CD4-positive, alpha-beta T cell treated with Interleukin-10 for 1 hour (primary cell): ENCODE data around the gene TGM4.

ENCODE experiments used
- DNase-seq: peaks from one replicate; pipeline ENCODE4 v3.0.0-alpha.2; 2020

TGM4 gene

DNA sequence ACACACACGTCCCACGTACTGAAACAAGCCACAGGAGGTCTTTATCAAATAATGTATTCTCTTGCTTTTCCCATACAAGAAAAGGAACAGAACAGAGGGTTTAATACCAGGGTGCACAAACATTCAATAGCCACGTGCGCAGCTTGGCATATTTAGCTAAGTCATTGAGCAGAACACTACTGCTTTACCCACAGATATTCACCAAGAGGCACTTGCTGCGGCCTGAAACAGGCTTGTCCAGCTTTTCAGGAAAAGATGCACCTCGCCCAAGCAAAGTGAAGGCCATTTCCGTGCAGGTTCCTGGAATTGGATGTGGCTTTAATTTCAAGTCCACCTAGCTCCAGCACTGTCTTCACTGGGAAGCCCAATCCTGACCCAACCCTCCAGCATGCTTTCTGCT is 84.0 kb downstream of the TGM4 start:
- DNase-seq = no peak

DNA sequence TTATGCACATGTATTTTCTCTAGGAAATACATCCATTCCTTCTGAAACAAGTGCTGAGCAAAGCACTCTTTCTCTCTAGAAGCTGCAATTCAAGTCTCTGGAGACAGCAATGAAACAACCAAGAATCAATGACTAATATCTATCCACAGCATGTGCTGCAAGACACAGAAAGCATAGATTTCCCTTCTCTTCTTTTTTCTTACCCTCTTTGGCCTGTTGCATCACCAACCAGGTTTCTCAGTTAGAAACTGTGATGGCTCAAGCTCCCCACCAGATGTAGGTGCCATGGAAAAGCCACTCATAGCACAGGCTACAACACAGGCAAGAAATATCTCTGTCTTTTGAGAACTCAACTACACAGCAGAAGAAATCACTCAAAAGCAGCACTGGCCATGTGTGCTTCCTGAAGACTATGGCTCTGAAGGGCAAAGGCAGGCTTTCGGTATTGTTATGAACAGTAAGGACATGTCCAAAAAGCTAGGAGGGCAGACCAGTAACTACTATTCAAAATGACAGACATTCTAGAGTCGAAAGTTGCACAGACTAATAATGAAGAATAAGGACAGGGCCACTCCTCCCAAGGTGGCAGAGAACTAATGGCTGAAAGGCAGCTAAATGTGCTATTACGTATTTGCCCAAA is 86.1 kb downstream of the TGM4 start:
- no peak for DNase-seq

DNA sequence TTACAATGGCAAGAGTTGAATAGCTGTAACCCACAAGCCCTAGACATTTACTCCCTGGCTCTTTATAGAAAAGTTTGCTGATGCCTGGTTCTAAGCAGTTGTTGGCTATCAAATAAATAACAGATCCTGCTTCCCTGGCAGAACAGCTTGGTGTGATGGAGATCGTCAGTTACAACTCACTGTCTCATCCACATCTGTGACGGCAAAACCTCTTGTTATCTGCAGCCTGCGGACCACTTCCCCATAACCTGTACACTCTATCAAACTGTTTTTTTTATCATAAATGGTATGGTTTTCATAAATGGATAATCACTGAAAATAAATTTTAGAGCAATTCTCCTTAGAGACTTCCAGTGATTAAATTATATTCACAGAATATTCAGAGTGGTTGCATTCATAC is 87.5 kb downstream of the TGM4 start:
- no peak for DNase-seq

- no peak for DNase-seq
Measured at GRCh38 chr3:44962621-44963393, 88.4 kb downstream of the TGM4 start.

DNA sequence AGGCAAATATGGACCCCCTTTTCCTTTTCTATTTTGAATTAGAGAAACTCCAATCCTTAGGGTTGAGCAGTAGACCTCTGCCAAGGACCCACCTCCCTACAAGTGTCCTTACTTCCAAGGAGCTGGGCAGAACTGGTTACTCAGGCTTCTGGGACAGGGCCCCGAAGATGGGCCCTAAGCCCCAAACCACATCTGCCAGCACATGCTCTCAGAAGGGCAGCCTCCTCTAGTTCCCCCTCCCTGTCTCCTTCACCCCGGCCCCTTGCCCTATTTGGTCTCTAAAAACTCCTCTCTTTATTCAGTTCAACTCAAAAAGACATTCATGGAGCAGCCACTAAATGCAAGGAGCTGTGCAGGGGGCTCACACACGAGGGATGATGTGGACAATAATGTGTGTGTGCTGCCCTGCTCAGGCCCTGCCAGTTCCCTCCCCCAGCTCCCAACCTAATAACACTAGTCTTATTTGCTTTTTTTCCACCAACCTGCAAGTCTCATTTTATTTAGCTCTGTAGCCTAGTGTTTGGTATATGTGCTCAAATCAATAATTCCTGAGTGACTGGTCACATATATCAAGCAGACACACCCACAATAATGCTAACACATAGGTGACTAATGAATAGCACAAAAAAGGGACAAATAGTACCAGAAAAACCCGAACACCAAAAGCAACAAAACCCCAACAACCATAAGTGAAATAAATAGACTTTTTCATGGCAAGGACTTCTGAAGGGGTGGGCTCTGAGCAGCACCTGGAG is 89.3 kb downstream of the TGM4 start:
- no peak for DNase-seq
